Spleen (tissue), 11 donors: ENCODE measurements around the gene SMCHD1. TPM values are rescaled to one million over a fixed set of nuclear protein-coding genes. Genes with fewer than 3 reads are reported as not detected.

Experiments used
- DNase-seq: peaks from one replicate; pipeline ENCODE4 v3.0.0-alpha.2; 2020
- H3K27ac ChIP-seq, 8 donors: fragments of 200-600 bp; sonication (generic) in 7 of 8; 1 replicate in 4 of 8; 2 replicates in 4 of 8; pipeline versions ENCODE4 v1.5.0 to v1.8.0; 2016 to 2021; ENCODE audit warnings: inconsistent platforms in 4 of 8, mild to moderate bottlenecking in 4 of 8, moderate library complexity in 1 of 8
- H3K27me3 ChIP-seq, 7 donors: fragments of 200-600 bp; sonication (generic) in 6 of 7; replicated peaks in 1 of 7; 1 replicate in 4 of 7; 2 replicates in 3 of 7; pipeline versions ENCODE4 v1.5.0 to v1.8.0; 2016 to 2021; ENCODE audit warnings: inconsistent platforms in 3 of 7, mild to moderate bottlenecking in 1 of 7
- H3K36me3 ChIP-seq, 6 donors: fragments of 200-600 bp; sonication (generic) in 5 of 6; 1 replicate in 4 of 6; 2 replicates in 2 of 6; pipeline versions ENCODE4 v1.5.0 to v1.8.0; 2016 to 2021; ENCODE audit warnings: inconsistent platforms in 2 of 6
- H3K4me1 ChIP-seq, 6 donors: fragments of 200-600 bp; sonication (generic) in 5 of 6; 1 replicate in 3 of 6; 2 replicates in 3 of 6; pipeline versions ENCODE4 v1.5.0 to v1.8.0; 2016 to 2021; ENCODE audit warnings: inconsistent platforms in 3 of 6
- H3K4me3 ChIP-seq, 8 donors: fragments of 200-600 bp; sonication (generic) in 7 of 8; 1 replicate in 4 of 8; 2 replicates in 4 of 8; pipeline versions ENCODE4 v1.5.0 to v1.8.0; 2016 to 2021; ENCODE audit warnings: inconsistent platforms in 4 of 8, mild to moderate bottlenecking in 4 of 8, moderate library complexity in 2 of 8
- H3K9me3 ChIP-seq, 8 donors: fragments of 200-600 bp; sonication (generic) in 7 of 8; 1 replicate in 4 of 8; 2 replicates in 4 of 8; pipeline versions ENCODE4 v1.5.0 to v1.8.0; 2016 to 2021; ENCODE audit warnings: inconsistent platforms in 4 of 8
- POLR2A ChIP-seq, 3 donors: fragments of 450-650 bp; IDR thresholded peaks; one replicate each; pipeline ENCODE4 v1.5.1; 2017; ENCODE audit warnings: antibody characterized with exemption in 3 of 3, mild to moderate bottlenecking in 1 of 3
- POLR2AphosphoS5 ChIP-seq, 3 donors: sonication (generic); formaldehyde crosslinking; IDR thresholded peaks; one replicate each; pipeline ENCODE4 v1.5.1; 2017; ENCODE audit warnings: antibody characterized with exemption in 3 of 3
- WGBS, 5 donors: extraction: QIAGEN DNeasy Blood & Tissue Kit in 3 of 5; methylation state at CpG; one replicate each; pipeline versions ENCODE4 v1.1.5 to v1.1.7; 2013 to 2018; 5-methylcytosine and 5-hydroxymethylcytosine counted together
- intact Hi-C: fragments of 100-400 bp; cut with DNase I; formaldehyde crosslinking; loops from one replicate; pipeline ENCODE4 v1.15.0; 2023; ENCODE audit warnings: low total_unique reads
- polyA plus RNA-seq, 3 donors: library from polyadenylated mRNA; stranded (reverse); fragments of 200-250 nt; gene quantifications; one replicate each; pipeline ENCODE4 v1.2.1, GENCODE V29; 2013
- total RNA-seq, 7 donors: library from RNA; depleted of rRNA in 3 of 7; stranded (reverse); fragments of >200 nt in 3 of 7; fragmentation: NEBNext Ultra II Directional in 4 of 7; extraction: Animal tissue kit (Norgen Biotek cat#: 25700) in 4 of 7; gene quantifications; one replicate each; pipeline versions ENCODE4 v1.1.0 to v1.2.1, GENCODE V29; 2016 to 2021
- TF ChIP-seq, protein P1 (sequence below), 11 experiments: fragments of 200-600 bp in 7 of 11; fragments of 450-650 bp in 4 of 11; sonication (generic) in 4 of 11; IDR thresholded peaks in 8 of 11; conservative IDR thresholded peaks in 3 of 11; 1 replicate in 7 of 11; 2 replicates in 4 of 11; pipeline versions ENCODE4 v1.4.0 to v1.8.0; 2016 to 2021; ENCODE audit warnings: antibody characterized with exemption in 11 of 11, inconsistent platforms in 4 of 11, mild to moderate bottlenecking in 1 of 11
- donor health status: healthy with polysubstance abuse.
- donor health status: DM: no; HTN: no; CAD: no; lungs with moderate emphysema.
- donor health status: DM: no; HTN: no; CAD: no.
- donor health status: Bipolar disorder and iron deficiency.
- donor health status: healthy.
- donor health status: DM: no; HTN: no; CAD: no.
- donor health status: DM: yes; HTN: yes; CAD: no.

SMCHD1 gene
- total and polyA plus RNA-seq, 10 donors: 14.7 to 361 (median 148) TPM

DNA sequence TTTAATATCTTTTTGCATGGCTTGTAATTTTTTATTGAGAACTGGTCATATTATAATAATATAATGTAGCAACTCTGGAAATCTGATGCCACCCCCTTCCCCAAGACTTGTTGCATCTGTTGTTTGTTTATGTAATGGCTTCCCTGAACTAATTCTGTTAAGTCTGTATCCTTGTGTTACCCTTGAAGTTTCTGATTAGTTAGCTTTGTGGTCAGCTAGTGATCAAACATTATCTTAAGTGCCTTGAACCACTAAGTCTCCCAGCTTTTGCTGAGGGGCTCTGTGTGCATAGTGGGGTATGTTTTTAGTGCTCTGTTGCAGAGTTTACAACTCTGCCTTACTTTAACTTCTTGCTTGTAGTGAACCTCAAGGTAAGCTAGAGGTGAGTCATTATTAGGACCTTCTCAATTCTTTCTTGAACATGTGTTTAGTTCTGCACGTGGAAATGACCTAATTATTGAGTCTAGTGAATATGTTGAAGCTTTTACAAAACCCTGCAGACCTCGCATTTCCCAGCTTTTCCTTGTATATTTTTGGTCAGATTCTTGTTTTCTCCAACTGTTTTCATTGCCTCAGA lies 24.8 kb downstream of the SMCHD1 start:
- Histone ChIP-seq H3K36me3 (peaks cover under 1 to 94% (median 28%) of the 10 kb centered on the region in 6 donors), H3K4me3 (no peak overlapping the region), H3K27me3 (no peaks in the 10 kb centered on the region), H3K27ac (peak overlapping the region in 2 of 8 donors; percentile 0 to 13), H3K4me1 (peaks cover 0 to 43% (median 21%) of the 10 kb centered on the region in 6 donors), H3K9me3 (peaks cover 0 to 3% (median under 1%) of the 10 kb centered on the region in 8 donors)
- DNase-seq: no peak
- TF ChIP-seq POLR2A (IDR thresholded peaks at IDR 0.05) (no peak), POLR2AphosphoS5 (IDR thresholded peaks at IDR 0.05) (no peak)
- TF ChIP-seq, protein P1, sequence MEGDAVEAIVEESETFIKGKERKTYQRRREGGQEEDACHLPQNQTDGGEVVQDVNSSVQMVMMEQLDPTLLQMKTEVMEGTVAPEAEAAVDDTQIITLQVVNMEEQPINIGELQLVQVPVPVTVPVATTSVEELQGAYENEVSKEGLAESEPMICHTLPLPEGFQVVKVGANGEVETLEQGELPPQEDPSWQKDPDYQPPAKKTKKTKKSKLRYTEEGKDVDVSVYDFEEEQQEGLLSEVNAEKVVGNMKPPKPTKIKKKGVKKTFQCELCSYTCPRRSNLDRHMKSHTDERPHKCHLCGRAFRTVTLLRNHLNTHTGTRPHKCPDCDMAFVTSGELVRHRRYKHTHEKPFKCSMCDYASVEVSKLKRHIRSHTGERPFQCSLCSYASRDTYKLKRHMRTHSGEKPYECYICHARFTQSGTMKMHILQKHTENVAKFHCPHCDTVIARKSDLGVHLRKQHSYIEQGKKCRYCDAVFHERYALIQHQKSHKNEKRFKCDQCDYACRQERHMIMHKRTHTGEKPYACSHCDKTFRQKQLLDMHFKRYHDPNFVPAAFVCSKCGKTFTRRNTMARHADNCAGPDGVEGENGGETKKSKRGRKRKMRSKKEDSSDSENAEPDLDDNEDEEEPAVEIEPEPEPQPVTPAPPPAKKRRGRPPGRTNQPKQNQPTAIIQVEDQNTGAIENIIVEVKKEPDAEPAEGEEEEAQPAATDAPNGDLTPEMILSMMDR (IDR thresholded peaks at IDR 0.05 in 8 of 11, conservative IDR thresholded peaks at IDR 0.05 in 3 of 11): no peak
- WGBS, 5 donors: 85 to 89% (median 85%) methylated on average over 2 of the region's 2 CpGs
- intact Hi-C loops: no loop called here

DNA sequence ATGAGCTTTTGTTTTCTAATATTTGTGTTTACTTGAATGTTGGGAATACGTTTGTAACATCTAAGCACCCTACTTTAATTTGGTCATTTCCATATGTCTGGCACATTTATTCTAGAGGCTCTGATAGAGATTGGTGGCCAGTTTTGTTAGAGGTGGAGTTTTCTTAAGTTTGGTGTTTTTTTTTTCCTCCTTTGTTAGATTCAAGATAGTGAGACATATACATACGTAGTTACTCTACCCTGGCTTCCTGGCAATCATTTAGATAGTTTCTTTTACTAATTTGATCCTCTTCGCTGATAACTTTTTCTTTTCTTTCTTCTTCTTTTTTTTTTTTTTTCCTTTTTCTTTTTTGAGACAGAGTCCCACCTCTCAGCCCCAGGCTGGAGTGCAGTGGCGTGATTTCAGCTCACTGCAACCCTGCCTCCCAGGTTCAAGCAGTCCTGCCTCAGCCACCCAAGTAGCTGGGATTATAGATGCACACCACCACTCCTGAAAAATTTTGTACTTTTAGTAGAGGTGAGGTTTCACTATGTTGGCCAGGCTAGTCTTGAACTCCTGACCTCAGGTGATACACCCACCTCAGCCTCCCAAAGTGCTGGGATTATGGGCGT lies 26.6 kb downstream of the SMCHD1 start:
- intact Hi-C loops: no loop called here

DNA sequence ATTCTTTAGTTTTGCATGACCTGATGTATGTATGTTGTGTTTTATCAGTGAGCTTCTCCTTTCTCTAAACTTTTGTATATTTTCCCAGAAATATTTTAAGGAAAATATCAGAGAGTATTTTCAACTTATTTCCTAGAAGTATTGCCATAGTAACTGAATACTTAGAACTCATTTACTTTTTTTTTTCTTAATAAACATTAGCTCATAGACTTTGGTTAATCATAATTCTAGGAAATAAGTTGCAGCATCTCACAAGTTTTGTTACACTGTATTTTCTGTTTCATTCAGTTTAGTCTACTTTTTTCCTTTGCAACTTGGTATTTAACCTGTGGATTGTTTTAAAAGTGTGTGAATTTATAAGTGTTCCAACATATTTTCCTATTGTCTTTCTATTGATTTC lies 27.5 kb downstream of the SMCHD1 start:
- Histone ChIP-seq H3K4me1 (peaks cover 2 to 50% (median 31%) of the 10 kb centered on the region in 6 donors), H3K4me3 (no peak overlapping the region), H3K36me3 (peaks cover 0 to 94% (median 24%) of the 10 kb centered on the region in 6 donors), H3K27me3 (no peaks in the 10 kb centered on the region), H3K9me3 (peaks cover 0 to 22% (median 20%) of the 10 kb centered on the region in 8 donors), H3K27ac (peak overlapping the region in 3 of 8 donors; percentile 12 to 24 (median 14))
- intact Hi-C loops: no loop called here
- TF ChIP-seq POLR2AphosphoS5 (IDR thresholded peaks at IDR 0.05): no peak
- TF ChIP-seq, protein P1 (IDR thresholded peaks at IDR 0.05 in 8 of 11, conservative IDR thresholded peaks at IDR 0.05 in 3 of 11): no peak
- no peak for TF ChIP-seq POLR2A (IDR thresholded peaks at IDR 0.05)
- DNase-seq: no peak

More for the DNA sequence above, 26.6 kb downstream of the SMCHD1 start:
- no peaks in the 10 kb centered on the region for H3K27me3 ChIP-seq
- H3K27ac ChIP-seq: peak overlapping the region in 3 of 8 donors; percentile 12 to 39 (median 28)
- peaks cover 0 to 21% (median 19%) of the 10 kb centered on the region in 8 donors for H3K9me3 ChIP-seq
- H3K36me3 ChIP-seq: peaks cover 0 to 94% (median 28%) of the 10 kb centered on the region in 6 donors
- TF ChIP-seq POLR2AphosphoS5 (IDR thresholded peaks at IDR 0.05): no peak
- TF ChIP-seq POLR2A (IDR thresholded peaks at IDR 0.05): no peak
- TF ChIP-seq, protein P1 (IDR thresholded peaks at IDR 0.05 in 8 of 11, conservative IDR thresholded peaks at IDR 0.05 in 3 of 11): no peak
- no peak for DNase-seq
- no peak overlapping the region for H3K4me3 ChIP-seq
- 85 to 92% (median 89%) methylated on average over 5 of the region's 5 CpGs for WGBS, 5 donors
- peaks cover 0 to 40% (median 21%) of the 10 kb centered on the region in 6 donors for H3K4me1 ChIP-seq

DNA sequence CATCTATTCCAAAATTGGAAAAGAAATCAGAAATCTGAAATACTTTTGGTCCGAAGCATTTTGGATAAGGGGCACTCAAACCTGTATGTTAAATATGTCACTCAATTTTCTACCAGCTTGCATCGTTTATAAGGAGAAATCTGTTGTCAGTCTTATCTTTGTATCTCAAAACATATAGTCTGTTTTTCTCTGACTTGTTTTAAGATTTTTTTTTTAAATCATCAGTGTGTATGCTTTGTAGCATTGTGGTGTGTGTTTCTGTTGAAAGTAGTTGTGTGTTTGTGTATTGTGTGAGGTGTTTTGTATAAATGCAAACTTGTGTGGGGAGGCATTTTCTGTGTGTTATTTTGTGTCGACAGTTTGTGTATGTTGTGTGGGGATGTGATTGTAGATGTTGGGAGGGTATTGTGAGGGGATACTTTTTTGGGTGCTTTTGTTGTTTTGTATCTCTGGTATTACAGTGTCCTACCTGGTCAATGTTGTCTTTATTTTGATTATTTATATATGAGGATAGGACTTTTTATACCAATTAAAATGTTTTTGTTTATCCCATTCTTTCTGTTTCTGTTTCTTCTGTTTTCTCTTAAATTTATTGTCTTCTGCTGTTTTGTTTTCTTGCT lies 30.9 kb downstream of the SMCHD1 start:
- Histone ChIP-seq H3K9me3 (peaks cover 0 to 22% (median 20%) of the 10 kb centered on the region in 8 donors), H3K36me3 (peaks cover 6 to 96% (median 38%) of the 10 kb centered on the region in 6 donors), H3K4me3 (no peak overlapping the region), H3K27ac (peak overlapping the region in 5 of 8 donors; percentile 23 to 65 (median 53)), H3K4me1 (peaks cover 3 to 48% (median 36%) of the 10 kb centered on the region in 6 donors), H3K27me3 (no peaks in the 10 kb centered on the region)
- WGBS, 5 donors: 92 to 99% (median 95%) methylated on average over 3 of the region's 3 CpGs
- intact Hi-C loops: no loop called here
- TF ChIP-seq POLR2A (IDR thresholded peaks at IDR 0.05) (no peak), POLR2AphosphoS5 (IDR thresholded peaks at IDR 0.05) (no peak)
- TF ChIP-seq, protein P1 (IDR thresholded peaks at IDR 0.05 in 8 of 11, conservative IDR thresholded peaks at IDR 0.05 in 3 of 11): no peak
- DNase-seq: no peak
